ENCODE data around the gene RPL36AL. TPM values are rescaled to one million over a fixed set of nuclear protein-coding genes. Genes with fewer than 3 reads are reported as not detected.
"Not testable (repeated sequence)": the region's sequence is repeated elsewhere in the genome, so short reads cannot be mapped to it uniquely, and the experiment has no call there.

Gene RPL36AL
- total RNA-seq, 1 donor from 2014 or later = 150 TPM

GRCh38 chr14:49589387-49589786, 31.0 kb downstream of the RPL36AL start:
- no peak for DNase-seq
- Mint-ChIP-seq H3K4me1 (peaks cover 35% of the 10 kb centered on the region), H3K27me3 (no peaks in the 10 kb centered on the region), H3K4me3 (no peak overlapping the region), H3K27ac (no peak overlapping the region), H3K36me3 (ENCODE audit: low read depth) (peaks cover 20% of the 10 kb centered on the region), H3K9me3 (no peaks in the 10 kb centered on the region)
- intact Hi-C loops (cut with micrococcal nuclease) = loop anchor here (5.0 to 10.0 kb wide), 2 partner anchors 127 to 1655 kb away; partner anchors contain the start of gene TMX1
- ATAC-seq (ENCODE audit: low read depth) = no peak
- ChIA-PET POLR2A (interaction anchor here (0.6 to 6.6 kb wide), 3 partner anchors 10 to 31 kb away, joined by 3 to 211 read pairs (median 4); partner anchors contain the start of genes LRR1, MGAT2 and RPL36AL), CTCF (no interaction called here)
- TF ChIP-seq CTCF (IDR thresholded peaks at IDR 0.05) = no peak

GRCh38 chr14:49586673-49587460, 33.6 kb downstream of the RPL36AL start:
- Mint-ChIP-seq H3K4me3 (peak overlapping the region; percentile 98), H3K27ac (peak overlapping the region; percentile 99)
- ATAC-seq (ENCODE audit: low read depth) = peak; percentile 39

GRCh38 chr14:49585803-49586672, 34.4 kb downstream of the RPL36AL start, which contains the start of gene RPS29:
RPS29 (minus strand) TSS chr14:49586380; CDS start chr14:49586346, 34 bp downstream.
- peaks cover 52% of the 10 kb centered on the region for H3K36me3 Mint-ChIP-seq (ENCODE audit: low read depth)
- ChIA-PET CTCF (interaction anchor here (0.9 to 3.5 kb wide), 9 partner anchors 9 to 266 kb away, joined by 4 to 32 read pairs (median 11); partner anchors contain the start of genes DNAAF2, LRR1, MGAT2 and NEMF), POLR2A (interaction anchor here (0.7 to 6.6 kb wide), 16 partner anchors 11 to 1237 kb away, joined by 3 to 211 read pairs (median 6); partner anchors contain the start of genes DMAC2L, DNAAF2, KLHDC1 and KLHDC2)
- H3K9me3 Mint-ChIP-seq = no peaks in the 10 kb centered on the region
- intact Hi-C loops (cut with micrococcal nuclease) = loop anchor here (1.0 to 10.0 kb wide), 9 partner anchors 12 to 1659 kb away; partner anchors contain the start of genes DMAC2L, KLHDC1, KLHDC2 and L2HGDH
- peak within 1 kb of the TSS; percentile 99 for H3K27ac Mint-ChIP-seq
- peaks cover 53% of the 10 kb centered on the region for H3K4me1 Mint-ChIP-seq
- TF ChIP-seq CTCF (IDR thresholded peaks at IDR 0.05) = no peak
- peak; percentile 82 for ATAC-seq (ENCODE audit: low read depth)
- peak; percentile 94 for DNase-seq
- peak within 1 kb of the TSS; percentile 98 for H3K4me3 Mint-ChIP-seq
- H3K27me3 Mint-ChIP-seq = no peaks in the 10 kb centered on the region

More at GRCh38 chr14:49586673-49587460, 33.6 kb downstream of the RPL36AL start:
- peaks cover 45% of the 10 kb centered on the region for H3K4me1 Mint-ChIP-seq
- no peaks in the 10 kb centered on the region for H3K9me3 Mint-ChIP-seq
- H3K36me3 Mint-ChIP-seq (ENCODE audit: low read depth) = peaks cover 44% of the 10 kb centered on the region
- H3K27me3 Mint-ChIP-seq = no peaks in the 10 kb centered on the region
- intact Hi-C loops (cut with micrococcal nuclease) = loop anchor here (1.0 to 10.0 kb wide), 9 partner anchors 11 to 1658 kb away; partner anchors contain the start of genes DMAC2L, KLHDC1, KLHDC2 and L2HGDH
- ChIA-PET CTCF (interaction anchor here (1.2 to 3.5 kb wide), 10 partner anchors 8 to 267 kb away, joined by 3 to 32 read pairs (median 9); partner anchors contain the start of genes DNAAF2, LRR1, MGAT2 and NEMF), POLR2A (interaction anchor here (0.7 to 6.6 kb wide), 14 partner anchors 10 to 1236 kb away, joined by 3 to 211 read pairs (median 7); partner anchors contain the start of genes DMAC2L, DNAAF2, KLHDC1 and KLHDC2)
- no peak for DNase-seq
- TF ChIP-seq CTCF (IDR thresholded peaks at IDR 0.05) = peak; percentile 94

GRCh38 chr14:49584981-49585640, 35.3 kb downstream of the RPL36AL start:
- intact Hi-C loops (cut with micrococcal nuclease) = loop anchor here (5.0 to 10.0 kb wide), 2 partner anchors 123 to 1660 kb away; partner anchors contain the start of gene TMX1
- POLR2A ChIA-PET = interaction anchor here (0.6 to 6.6 kb wide), 11 partner anchors 12 to 1238 kb away, joined by 3 to 211 read pairs (median 8); partner anchors contain the start of genes DNAAF2, KLHDC2, LRR1 and MGAT2
- H3K4me1 Mint-ChIP-seq = peaks cover 56% of the 10 kb centered on the region
- not testable (repeated sequence) for DNase-seq; H3K27me3 Mint-ChIP-seq; H3K9me3 Mint-ChIP-seq; ATAC-seq (ENCODE audit: low read depth)
- H3K36me3 Mint-ChIP-seq (ENCODE audit: low read depth) = peaks cover 54% of the 10 kb centered on the region
- H3K4me3 Mint-ChIP-seq = peak overlapping the region; percentile 98
- H3K27ac Mint-ChIP-seq = peak overlapping the region; percentile 99
- CTCF ChIA-PET = interaction anchor here (1.3 to 3.5 kb wide), 3 partner anchors 36 to 123 kb away, joined by 4 to 29 read pairs (median 11); partner anchors contain the start of genes MGAT2 and RPL36AL

Measured in activated B cell treated with CpG ODN at 0.5 μM for 24 hours (primary cell).